HepG2 (cell line): Measurements from ENCODE around the gene PRR35. TPM values are rescaled to one million over a fixed set of nuclear protein-coding genes. Genes with fewer than 3 reads are reported as not detected.

Source experiments
- ATAC-seq: fragments of 200-7000 bp; cut with Tn5 transposase; 3 replicates; pipeline ENCODE4 v1.9.1; 2020; ENCODE audit warnings: mild to moderate bottlenecking, moderate library complexity
- BruUV-seq: library from RNA; stranded (reverse); fragments of 400-500 nt; replicated peaks from 2 replicates; lab custom pipeline; 2021; lab: Mats Ljungman, UMichigan
- CTCF ChIA-PET: fragments of 300-600 bp; formaldehyde crosslinking; extraction: SDS; loops from one replicate; lab custom pipeline; 2021; ENCODE audit warnings: low total read pairs, inconsistent platforms, low intra/inter-chr PET ratio; lab: Yijun Ruan, JAX
- POLR2A ChIA-PET: fragments of 350-600 bp; sonication (Branson Sonifier 250); formaldehyde crosslinking; loops from one replicate; lab custom pipeline; 2020; ENCODE audit warnings: antibody characterized with exemption, inconsistent platforms; lab: Yijun Ruan, JAX
- DNase-seq: peaks from one replicate; pipeline ENCODE4 v3.0.0-alpha.2; 2015; ENCODE audit warnings: low spot score
- FAIRE-seq: peaks from 3 replicates; lab custom pipeline; 2011; peaks lifted over from hg19 to GRCh38; lab: Jason Lieb, UNC
- H2AFZ ChIP-seq: one replicate; pipeline ENCODE4 v1.6.1; 2011; ENCODE audit warnings: low read length, inconsistent platforms
- H3K27ac ChIP-seq: fragments of 300-600 bp; 3 replicates; pipeline ENCODE4 v1.8.0; 2011; ENCODE audit warnings: mixed run types, mild to moderate bottlenecking, mixed read lengths, low read length, inconsistent platforms; ENCODE audit not compliant: insufficient read depth; ENCODE audit errors: extremely low read length
- H3K27me3 ChIP-seq, 2 experiments: fragments of 200-600 bp in 1 of 2; 2 replicates in 1 of 2; 3 replicates in 1 of 2; pipeline versions ENCODE4 v1.6.0 to v1.8.0; 2011; ENCODE audit warnings: low read length in 2 of 2, mild to moderate bottlenecking in 2 of 2, moderate library complexity in 2 of 2, inconsistent platforms in 1 of 2; ENCODE audit not compliant: insufficient read depth in 2 of 2, control insufficient read depth in 1 of 2
- H3K36me3 ChIP-seq, 2 experiments: fragments of 200-600 bp in 1 of 2; replicated peaks in 1 of 2; 2 replicates in 1 of 2; 3 replicates in 1 of 2; pipeline versions ENCODE4 v1.5.1 to v1.8.0; 2011; ENCODE audit warnings: low read length in 2 of 2, inconsistent platforms in 1 of 2; ENCODE audit not compliant: insufficient read depth in 2 of 2, control insufficient read depth in 1 of 2
- H3K4me1 ChIP-seq: 2 replicates; pipeline ENCODE4 v1.5.1; 2012; ENCODE audit warnings: low read length, inconsistent platforms; ENCODE audit not compliant: insufficient read depth
- H3K4me2 ChIP-seq: 2 replicates; pipeline ENCODE4 v1.6.0; 2011; ENCODE audit warnings: low read depth, low read length, inconsistent platforms
- H3K4me3 ChIP-seq, 3 experiments: fragments of 200-600 bp in 1 of 3; sonication (generic), shearing (Covaris generic) in 1 of 3; replicated peaks in 1 of 3; 2 replicates each; pipeline ENCODE4 v1.5.1; 2011 to 2016; ENCODE audit warnings: low read length in 3 of 3, inconsistent platforms in 2 of 3, low read depth in 2 of 3, mild to moderate bottlenecking in 2 of 3, control low read depth in 1 of 3, mixed read lengths in 1 of 3; ENCODE audit not compliant: insufficient read depth in 1 of 3
- H3K79me2 ChIP-seq: one replicate; pipeline ENCODE4 v1.6.1; 2011; ENCODE audit warnings: low read length, inconsistent platforms; ENCODE audit not compliant: insufficient read depth
- H3K9ac ChIP-seq: 2 replicates; pipeline ENCODE4 v1.6.0; 2011; ENCODE audit warnings: mild to moderate bottlenecking, low read depth, low read length, inconsistent platforms; ENCODE audit not compliant: insufficient read depth
- H3K9me3 ChIP-seq: 2 replicates; pipeline ENCODE4 v1.5.1; 2012; ENCODE audit warnings: mild to moderate bottlenecking, low read length
- H4K20me1 ChIP-seq: 2 replicates; pipeline ENCODE4 v1.6.0; 2011; ENCODE audit warnings: inconsistent platforms, mild to moderate bottlenecking, low read length, moderate library complexity; ENCODE audit not compliant: insufficient read depth
- HES4 ChIP-seq: sonication (generic); formaldehyde crosslinking; IDR thresholded peaks from 2 replicates; pipeline ENCODE4 v1.9.0; 2021; ENCODE audit warnings: mild to moderate bottlenecking, missing genetic modification reagents, borderline replicate concordance
- MNT ChIP-seq: fragments of 450-650 bp; IDR thresholded peaks from 2 replicates; pipeline ENCODE4 v1.6.1; 2016
- MTA1 ChIP-seq: sonication (generic); formaldehyde crosslinking; IDR thresholded peaks from 2 replicates; pipeline ENCODE4 v1.4.0; 2020; ENCODE audit warnings: missing genetic modification reagents, mild to moderate bottlenecking, borderline replicate concordance
- NR2F2 ChIP-seq: IDR thresholded peaks from 2 replicates; pipeline ENCODE4 v1.6.1; 2012; ENCODE audit warnings: low read depth, inconsistent platforms, borderline replicate concordance
- RCOR2 ChIP-seq: IDR thresholded peaks from 2 replicates; pipeline ENCODE4 v1.6.1; 2016; ENCODE audit warnings: missing biosample characterization, missing genetic modification reagents
- ZBTB1 ChIP-seq: sonication (generic); formaldehyde crosslinking; IDR thresholded peaks from 2 replicates; pipeline ENCODE4 v1.4.0; 2020; ENCODE audit warnings: missing genetic modification reagents, borderline replicate concordance
- ZFX ChIP-seq: sonication (generic); formaldehyde crosslinking; IDR thresholded peaks from 2 replicates; pipeline ENCODE4 v1.4.0; 2020; ENCODE audit warnings: mild to moderate bottlenecking, low read depth, missing genetic modification reagents, moderate library complexity
- ZNF180 ChIP-seq: sonication (generic); formaldehyde crosslinking; IDR thresholded peaks from 2 replicates; pipeline ENCODE4 v1.4.0; 2020; ENCODE audit warnings: low read depth, missing genetic modification reagents, borderline replicate concordance
- ZNF329 ChIP-seq: sonication (generic); formaldehyde crosslinking; IDR thresholded peaks from 2 replicates; pipeline ENCODE4 v1.9.0; 2021; ENCODE audit warnings: low read depth, mild to moderate bottlenecking, missing genetic modification reagents
- WGBS: methylation state at CpG from one replicate; pipeline ENCODE4 v1.1.6; 2017; ENCODE audit warnings: low lambda C conversion rate; 5-methylcytosine and 5-hydroxymethylcytosine counted together
- in situ Hi-C: cut with HindIII; loops from 2 replicates; pipeline ENCODE4 v1.10.0; 2017; ENCODE audit warnings: low pct_unique_long_range_greater_than_20kb; ENCODE audit not compliant: extremely low pct_ligation_motif_present
- intact Hi-C: fragments of 100-400 bp; cut with micrococcal nuclease; formaldehyde crosslinking; loops from one replicate; pipeline ENCODE4 v1.10.0; 2022; ENCODE audit not compliant: unreplicated experiment
- polyA plus RNA-seq, 8 experiments: library from polyadenylated mRNA; depleted of rRNA in 3 of 8; stranded (reverse) in 7 of 8; unstranded in 1 of 8; fragments of >200 nt; fragmentation: Illumina TruSeq in 4 of 8; extraction: Trizol in 4 of 8; gene quantifications; 2 replicates each; pipeline versions ENCODE4 v1.2.1 to v1.2.3, GENCODE V29; 2011 to 2016; ENCODE audit warnings: low read depth in 4 of 8, missing spikeins in 1 of 8, mixed read lengths in 1 of 8; ENCODE audit not compliant: insufficient read depth in 1 of 8
- total RNA-seq, 5 experiments: library from RNA; depleted of rRNA; stranded (reverse); fragments of >200 nt; fragmentation: Illumina TruSeq; extraction: Trizol; gene quantifications; 2 replicates each; pipeline ENCODE4 v1.2.3, GENCODE V29; 2016; ENCODE audit warnings: low read depth in 1 of 5
- TF ChIP-seq, protein P1 (sequence below): sonication (generic); formaldehyde crosslinking; IDR thresholded peaks from 2 replicates; pipeline ENCODE4 v1.5.0; 2020; ENCODE audit warnings: mild to moderate bottlenecking, missing genetic modification reagents, borderline replicate concordance

The PRR35 gene
- total and polyA plus RNA-seq, 2 of the 13 experiments (the other 11 are each of a cell fraction or from before 2014, with no cell fraction given), result 0.07 to 0.16 TPM

DNA sequence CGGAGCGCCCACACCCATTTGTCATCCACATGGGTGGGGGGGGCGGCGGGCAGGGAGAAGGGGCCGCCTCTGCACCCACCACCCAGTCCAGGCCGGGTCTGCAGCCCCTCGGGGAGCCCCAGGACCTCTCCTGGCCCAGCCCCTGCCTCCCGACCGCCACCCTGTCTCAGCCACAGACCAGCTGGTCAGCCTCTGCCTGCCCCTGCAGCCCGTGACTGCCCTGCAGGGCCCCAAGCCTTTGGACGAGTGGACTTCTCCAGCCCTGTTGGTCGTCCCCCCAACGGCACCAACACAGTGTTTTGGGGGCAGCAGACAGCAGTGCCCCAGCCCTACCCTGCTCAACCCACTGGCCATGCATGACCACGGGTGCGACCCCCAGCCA lies 1.2 kb downstream of the PRR35 start:
- in situ Hi-C loops, result no loop called here
- peaks cover 73% of the 10 kb centered on the region for H3K4me1 ChIP-seq
- CTCF ChIA-PET, result no interaction called here
- H3K27me3 ChIP-seq, result peaks cover 18 to 66% of the 10 kb centered on the region in 2 experiments
- no peaks in the 10 kb centered on the region for H3K79me2 ChIP-seq
- BruUV-seq, result no TSS peak
- no peak overlapping the region for H3K27ac ChIP-seq
- no peaks in the 10 kb centered on the region for H3K36me3 ChIP-seq
- H2AFZ ChIP-seq, result no peak overlapping the region
- 7% methylated on average over 5 of the region's 15 CpGs for WGBS
- FAIRE-seq, result no peak
- TF ChIP-seq RCOR2 (CRISPR knock-in tag), result no peak
- no peak for TF ChIP-seq ZNF180 (CRISPR knock-in tag)
- TF ChIP-seq MTA1, result 0 out of 2 replicates have a peak, but pooled peaks have one; percentile 7
- TF ChIP-seq NR2F2, result no peak
- peak; percentile 29; the same call in 1 of the 2 replicates for TF ChIP-seq ZFX (CRISPR knock-in tag)
- no peak for TF ChIP-seq ZBTB1 (CRISPR knock-in tag)
- TF ChIP-seq, all 625 proteins: peak for 2
- peak overlapping the region in 1 of 3 experiments; percentile 46; a peak in 1 of 6 replicates for H3K4me3 ChIP-seq
- intact Hi-C loops, result no loop called here
- H3K9me3 ChIP-seq, result no peaks in the 10 kb centered on the region
- H3K4me2 ChIP-seq, result no peak overlapping the region; the same call in 1 of the 2 replicates
- 0 out of 2 replicates have a peak overlapping the region, but pooled peaks have one; percentile 25 for H3K9ac ChIP-seq
- POLR2A ChIA-PET, result no interaction called here
- ATAC-seq (no peak), DNase-seq (no peak)
- no peaks in the 10 kb centered on the region for H4K20me1 ChIP-seq

- peaks cover 18 to 64% of the 10 kb centered on the region in 2 experiments for H3K27me3 ChIP-seq
- H3K4me1 ChIP-seq, result peaks cover 73% of the 10 kb centered on the region
- H3K9me3 ChIP-seq, result no peaks in the 10 kb centered on the region
- H3K4me3 ChIP-seq, result no peak overlapping the region
- H3K27ac ChIP-seq, result no peak overlapping the region
- intact Hi-C loops (no loop called here), in situ Hi-C loops (no loop called here)
- TF ChIP-seq ZNF329 (CRISPR knock-in tag), result no peak
- TF ChIP-seq MNT, result peak; percentile 98
- no peak for TF ChIP-seq HES4 (CRISPR knock-in tag)
- TF ChIP-seq, protein P1, sequence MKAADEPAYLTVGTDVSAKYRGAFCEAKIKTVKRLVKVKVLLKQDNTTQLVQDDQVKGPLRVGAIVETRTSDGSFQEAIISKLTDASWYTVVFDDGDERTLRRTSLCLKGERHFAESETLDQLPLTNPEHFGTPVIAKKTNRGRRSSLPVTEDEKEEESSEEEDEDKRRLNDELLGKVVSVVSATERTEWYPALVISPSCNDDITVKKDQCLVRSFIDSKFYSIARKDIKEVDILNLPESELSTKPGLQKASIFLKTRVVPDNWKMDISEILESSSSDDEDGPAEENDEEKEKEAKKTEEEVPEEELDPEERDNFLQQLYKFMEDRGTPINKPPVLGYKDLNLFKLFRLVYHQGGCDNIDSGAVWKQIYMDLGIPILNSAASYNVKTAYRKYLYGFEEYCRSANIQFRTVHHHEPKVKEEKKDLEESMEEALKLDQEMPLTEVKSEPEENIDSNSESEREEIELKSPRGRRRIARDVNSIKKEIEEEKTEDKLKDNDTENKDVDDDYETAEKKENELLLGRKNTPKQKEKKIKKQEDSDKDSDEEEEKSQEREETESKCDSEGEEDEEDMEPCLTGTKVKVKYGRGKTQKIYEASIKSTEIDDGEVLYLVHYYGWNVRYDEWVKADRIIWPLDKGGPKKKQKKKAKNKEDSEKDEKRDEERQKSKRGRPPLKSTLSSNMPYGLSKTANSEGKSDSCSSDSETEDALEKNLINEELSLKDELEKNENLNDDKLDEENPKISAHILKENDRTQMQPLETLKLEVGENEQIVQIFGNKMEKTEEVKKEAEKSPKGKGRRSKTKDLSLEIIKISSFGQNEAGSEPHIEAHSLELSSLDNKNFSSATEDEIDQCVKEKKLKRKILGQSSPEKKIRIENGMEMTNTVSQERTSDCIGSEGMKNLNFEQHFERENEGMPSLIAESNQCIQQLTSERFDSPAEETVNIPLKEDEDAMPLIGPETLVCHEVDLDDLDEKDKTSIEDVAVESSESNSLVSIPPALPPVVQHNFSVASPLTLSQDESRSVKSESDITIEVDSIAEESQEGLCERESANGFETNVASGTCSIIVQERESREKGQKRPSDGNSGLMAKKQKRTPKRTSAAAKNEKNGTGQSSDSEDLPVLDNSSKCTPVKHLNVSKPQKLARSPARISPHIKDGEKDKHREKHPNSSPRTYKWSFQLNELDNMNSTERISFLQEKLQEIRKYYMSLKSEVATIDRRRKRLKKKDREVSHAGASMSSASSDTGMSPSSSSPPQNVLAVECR, result 0 out of 2 replicates have a peak, but pooled peaks have one; percentile 5
- no peaks in the 10 kb centered on the region for H3K36me3 ChIP-seq
- no peaks in the 10 kb centered on the region for H3K79me2 ChIP-seq
- POLR2A ChIA-PET, result no interaction called here
- no peak overlapping the region; the same call in 1 of the 2 replicates for H3K4me2 ChIP-seq
- ATAC-seq (no peak), DNase-seq (no peak), FAIRE-seq (no peak)
- no TSS peak for BruUV-seq
- no peak overlapping the region for H2AFZ ChIP-seq
- CTCF ChIA-PET, result no interaction called here
- no peak overlapping the region for H3K9ac ChIP-seq
- 51% methylated on average over 26 of the region's 43 CpGs for WGBS
- H4K20me1 ChIP-seq, result no peaks in the 10 kb centered on the region
Observed at GRCh38 chr16:561957-562938, 2.1 kb downstream of the PRR35 start.
